ENCODE measurements around the gene PZP.
"Not testable (repeated sequence)": the region's sequence is repeated elsewhere in the genome, so short reads cannot be mapped to it uniquely, and the experiment has no call there.

The PZP gene

GRCh38 chr12:9253464-9253863 is 45.3 kb upstream of the PZP start:
- DNase-seq (ENCODE audit: low read depth in 1 of 2, low spot score in 1 of 2): no peak

GRCh38 chr12:9252791-9253190 is 44.6 kb upstream of the PZP start:
- H3K27me3 ChIP-seq (ENCODE audit: insufficient read depth, poor library complexity, severe bottlenecking); H3K27ac ChIP-seq (replicated peaks); H3K4me3 ChIP-seq (replicated peaks; ENCODE audit: insufficient read depth, low read length); DNase-seq (ENCODE audit: low read depth in 1 of 2, low spot score in 1 of 2): not testable (repeated sequence)

More at GRCh38 chr12:9253464-9253863, 45.3 kb upstream of the PZP start:
- H3K4me3 ChIP-seq (replicated peaks; ENCODE audit: insufficient read depth, low read length): no peak overlapping the region
- no peak overlapping the region for H3K27ac ChIP-seq (replicated peaks)
- H3K27me3 ChIP-seq (ENCODE audit: insufficient read depth, poor library complexity, severe bottlenecking): peaks cover 6% of the 10 kb centered on the region
- no peak for TF ChIP-seq POLR2AphosphoS5 (IDR thresholded peaks at IDR 0.05; ENCODE audit: low read depth)
- TF ChIP-seq CTCF (IDR thresholded peaks at IDR 0.05; ENCODE audit: insufficient read depth, low read length): no peak
- TF ChIP-seq SPI1 (IDR thresholded peaks at IDR 0.05; ENCODE audit: borderline replicate concordance, low read depth): no peak
- TF ChIP-seq GABPA (IDR thresholded peaks at IDR 0.05; ENCODE audit: low read depth): no peak
- no peak for TF ChIP-seq REST (IDR thresholded peaks at IDR 0.05; ENCODE audit: insufficient replicate concordance, low read depth)

- no peak overlapping the region for H3K27ac ChIP-seq (replicated peaks)
- no peak for DNase-seq (ENCODE audit: low read depth in 1 of 2, low spot score in 1 of 2)
- peaks cover 8% of the 10 kb centered on the region for H3K27me3 ChIP-seq (ENCODE audit: insufficient read depth, poor library complexity, severe bottlenecking)
- TF ChIP-seq GABPA (IDR thresholded peaks at IDR 0.05; ENCODE audit: low read depth): no peak
- H3K4me3 ChIP-seq (replicated peaks; ENCODE audit: insufficient read depth, low read length): no peak overlapping the region
These were observed 44.1 kb upstream of the PZP start for GRCh38 chr12:9252256-9252655.

GRCh38 chr12:9248435-9248834 is 40.2 kb upstream of the PZP start:
- DNase-seq (ENCODE audit: low read depth in 1 of 2, low spot score in 1 of 2): no peak
- Histone ChIP-seq H3K4me3 (replicated peaks; ENCODE audit: insufficient read depth, low read length) (no peak overlapping the region), H3K27me3 (ENCODE audit: insufficient read depth, poor library complexity, severe bottlenecking) (peaks cover 17% of the 10 kb centered on the region), H3K27ac (replicated peaks) (no peak overlapping the region)
- TF ChIP-seq SPI1 (IDR thresholded peaks at IDR 0.05; ENCODE audit: borderline replicate concordance, low read depth): no peak

GRCh38 chr12:9244894-9245293 is 36.7 kb upstream of the PZP start:
- DNase-seq (ENCODE audit: low read depth in 1 of 2, low spot score in 1 of 2): no peak
- no peak overlapping the region for H3K27ac ChIP-seq (replicated peaks)
- no peak overlapping the region for H3K4me3 ChIP-seq (replicated peaks; ENCODE audit: insufficient read depth, low read length)
- peaks cover 28% of the 10 kb centered on the region for H3K27me3 ChIP-seq (ENCODE audit: insufficient read depth, poor library complexity, severe bottlenecking)
- TF ChIP-seq POLR2AphosphoS5 (IDR thresholded peaks at IDR 0.05; ENCODE audit: low read depth): no peak
- no peak for TF ChIP-seq SPI1 (IDR thresholded peaks at IDR 0.05; ENCODE audit: borderline replicate concordance, low read depth)

GRCh38 chr12:9243999-9244649 is 35.9 kb upstream of the PZP start:
- peaks cover 25% of the 10 kb centered on the region for H3K27me3 ChIP-seq (ENCODE audit: insufficient read depth, poor library complexity, severe bottlenecking)
- no peak for DNase-seq (ENCODE audit: low read depth in 1 of 2, low spot score in 1 of 2)
- H3K27ac ChIP-seq (replicated peaks): no peak overlapping the region
- no peak overlapping the region for H3K4me3 ChIP-seq (replicated peaks; ENCODE audit: insufficient read depth, low read length)
- TF ChIP-seq CTCF (IDR thresholded peaks at IDR 0.05; ENCODE audit: insufficient read depth, low read length) (no peak), POLR2AphosphoS5 (IDR thresholded peaks at IDR 0.05; ENCODE audit: low read depth) (no peak), GABPA (IDR thresholded peaks at IDR 0.05; ENCODE audit: low read depth) (no peak), REST (IDR thresholded peaks at IDR 0.05; ENCODE audit: insufficient replicate concordance, low read depth) (no peak), SPI1 (IDR thresholded peaks at IDR 0.05; ENCODE audit: borderline replicate concordance, low read depth) (no peak)
